Tibial nerve (tissue), 4 donors: ENCODE data around the gene HIP1. TPM values are rescaled to one million over a fixed set of nuclear protein-coding genes. Genes with fewer than 3 reads are reported as not detected.
"Not testable (repeated sequence)": the region's sequence is repeated elsewhere in the genome, so short reads cannot be mapped to it uniquely, and the experiment has no call there.

Source experiments
- DNase-seq, 2 donors: peaks; one replicate each; pipeline ENCODE4 v3.0.0-alpha.2; 2019; ENCODE audit warnings: low spot score in 2 of 2
- H3K27ac ChIP-seq, 4 donors: fragments of 200-600 bp; sonication (generic) in 3 of 4; one replicate each; pipeline ENCODE4 v1.5.1; 2017 to 2019; ENCODE audit warnings: mild to moderate bottlenecking in 1 of 4
- H3K27me3 ChIP-seq, 2 donors: fragments of 200-600 bp; sonication (generic) in 1 of 2; one replicate each; pipeline versions ENCODE4 v1.5.1 to v1.6.0; 2017 to 2019
- H3K36me3 ChIP-seq, 3 donors: fragments of 200-600 bp; sonication (generic); one replicate each; pipeline ENCODE4 v1.5.1; 2018 to 2019
- H3K4me1 ChIP-seq, 4 donors: fragments of 200-600 bp; sonication (generic) in 3 of 4; one replicate each; pipeline ENCODE4 v1.5.1; 2017 to 2019
- H3K4me3 ChIP-seq, 4 donors: fragments of 200-600 bp; sonication (generic) in 3 of 4; one replicate each; pipeline ENCODE4 v1.5.1; 2017 to 2019; ENCODE audit warnings: mild to moderate bottlenecking in 1 of 4, moderate library complexity in 1 of 4
- H3K9me3 ChIP-seq, 4 donors: fragments of 200-600 bp; sonication (generic) in 3 of 4; one replicate each; pipeline ENCODE4 v1.5.1; 2017 to 2019
- CTCF ChIP-seq, 5 experiments: fragments of 200-600 bp in 3 of 5; fragments of 450-650 bp in 2 of 5; sonication (generic) in 3 of 5; IDR thresholded peaks; one replicate each; pipeline ENCODE4 v1.5.1; 2016 to 2019; ENCODE audit warnings: antibody characterized with exemption in 5 of 5, mild to moderate bottlenecking in 3 of 5, moderate library complexity in 2 of 5
- EP300 ChIP-seq, 2 donors: sonication (generic); formaldehyde crosslinking; IDR thresholded peaks; one replicate each; pipeline ENCODE4 v1.6.1; 2017; ENCODE audit warnings: antibody characterized with exemption in 2 of 2, mild to moderate bottlenecking in 1 of 2
- POLR2A ChIP-seq, 2 donors: fragments of 450-650 bp; IDR thresholded peaks; one replicate each; pipeline ENCODE4 v1.6.1; 2017; ENCODE audit warnings: antibody characterized with exemption in 2 of 2, mild to moderate bottlenecking in 2 of 2, moderate library complexity in 2 of 2
- WGBS, 2 donors: methylation state at CpG; one replicate each; pipeline ENCODE4 v1.1.5; 2018; 5-methylcytosine and 5-hydroxymethylcytosine counted together
- total RNA-seq, 4 donors: library from RNA; depleted of rRNA; stranded (reverse); fragments of >200 nt; gene quantifications; one replicate each; pipeline ENCODE4 v1.1.0, GENCODE V29; 2016

Gene HIP1
- total RNA-seq, 4 donors from 2014 or later, result 43.2 to 59.7 (median 49.8) TPM

- DNase-seq, result peak; percentile 57 to 77
- TF ChIP-seq EP300 (IDR thresholded peaks at IDR 0.05), result peak in 1 of 2 donors; percentile 33
- TF ChIP-seq POLR2A (IDR thresholded peaks at IDR 0.05), result no peak
- H3K9me3 ChIP-seq, result no peaks in the 10 kb centered on the region
- H3K36me3 ChIP-seq, result no peaks in the 10 kb centered on the region
- no peaks in the 10 kb centered on the region for H3K27me3 ChIP-seq
- H3K4me3 ChIP-seq, result no peak within 1 kb of the TSS
- H3K4me1 ChIP-seq, result peaks cover 0 to 22% (median 0%) of the 10 kb centered on the region in 4 donors
- peak within 1 kb of the TSS in 3 of 4 donors; percentile 10 to 80 (median 74) for H3K27ac ChIP-seq
- WGBS, 2 donors, result 44 to 46% methylated on average over 9 of the region's 9 CpGs
Observed at GRCh38 chr7:75772081-75773077, 33.6 kb upstream of the HIP1 start, which contains the start of gene CCL26. CCL26 (minus strand) TSS chr7:75772211; CDS start chr7:75772176, 35 bp downstream.

DNA sequence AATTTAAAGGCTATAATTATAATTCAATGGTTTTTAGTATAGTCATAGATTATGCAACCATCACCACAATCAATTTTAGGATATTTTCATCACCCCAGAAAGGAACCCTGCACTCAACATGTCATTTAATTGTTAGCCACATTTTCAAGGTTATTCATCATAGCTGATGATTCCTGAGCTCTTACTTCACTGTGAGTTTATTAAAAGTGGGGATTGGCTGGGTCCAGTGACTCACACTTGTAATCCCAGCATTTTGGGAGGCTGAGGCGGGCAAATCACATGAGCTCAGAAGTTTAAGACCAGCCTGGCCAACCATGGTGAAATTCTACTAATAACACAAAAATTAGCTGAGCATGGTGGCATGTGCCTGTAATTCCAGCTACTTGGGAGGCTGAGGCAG lies 32.5 kb upstream of the HIP1 start:
- H3K36me3 ChIP-seq, result no peaks in the 10 kb centered on the region
- no peaks in the 10 kb centered on the region for H3K27me3 ChIP-seq
- no peak for TF ChIP-seq CTCF (IDR thresholded peaks at IDR 0.05)
- no peak for TF ChIP-seq POLR2A (IDR thresholded peaks at IDR 0.05)
- no peak for TF ChIP-seq EP300 (IDR thresholded peaks at IDR 0.05)
- no peak overlapping the region for H3K4me3 ChIP-seq
- H3K27ac ChIP-seq, result peak overlapping the region in 2 of 4 donors; percentile 74 to 80
- peaks cover 0 to 22% (median 0%) of the 10 kb centered on the region in 4 donors for H3K4me1 ChIP-seq
- DNase-seq, result no peak
- 92 to 95% methylated on average over 1 of the region's 1 CpG for WGBS, 2 donors
- no peaks in the 10 kb centered on the region for H3K9me3 ChIP-seq

- H3K4me3 ChIP-seq, result no peak overlapping the region
- DNase-seq, result no peak
- peaks cover 0 to 6% (median 0%) of the 10 kb centered on the region in 4 donors for H3K4me1 ChIP-seq
- WGBS, 2 donors, result 20 to 26% methylated on average over 2 of the region's 2 CpGs
- no peaks in the 10 kb centered on the region for H3K9me3 ChIP-seq
- H3K27me3 ChIP-seq, result no peaks in the 10 kb centered on the region
- H3K36me3 ChIP-seq, result no peaks in the 10 kb centered on the region
- peak in 1 of 2 donors; percentile 37 for TF ChIP-seq EP300 (IDR thresholded peaks at IDR 0.05)
- TF ChIP-seq POLR2A (IDR thresholded peaks at IDR 0.05), result no peak
- peak; percentile 63 to 83 (median 78) for TF ChIP-seq CTCF (IDR thresholded peaks at IDR 0.05)
- no peak overlapping the region for H3K27ac ChIP-seq
Observed at GRCh38 chr7:75762350-75762917, 23.7 kb upstream of the HIP1 start.

DNA sequence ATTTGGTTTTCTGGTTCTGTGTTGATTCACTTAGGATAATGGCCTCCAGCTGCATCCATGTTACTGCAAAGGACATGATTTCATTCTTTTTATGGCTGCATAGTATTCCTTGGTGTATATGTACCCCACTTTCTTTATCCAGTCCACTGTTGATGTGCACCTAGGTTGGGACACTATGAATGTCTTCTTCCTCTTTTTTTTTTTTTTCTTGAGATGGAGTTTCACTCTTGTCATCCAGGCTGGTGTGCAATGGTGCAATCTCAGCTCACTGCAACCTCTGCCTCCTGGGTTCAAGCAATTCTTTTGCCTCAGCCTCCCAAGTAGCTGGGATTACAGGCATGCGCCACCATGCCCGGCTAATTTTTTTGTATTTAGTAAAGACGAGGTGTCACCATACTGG lies 23.1 kb upstream of the HIP1 start:
- H3K27me3 ChIP-seq, DNase-seq, H3K36me3 ChIP-seq, H3K27ac ChIP-seq, H3K4me1 ChIP-seq, H3K4me3 ChIP-seq, H3K9me3 ChIP-seq: not testable (repeated sequence)
- 88 to 97% methylated on average over 3 of the region's 3 CpGs for WGBS, 2 donors

DNA sequence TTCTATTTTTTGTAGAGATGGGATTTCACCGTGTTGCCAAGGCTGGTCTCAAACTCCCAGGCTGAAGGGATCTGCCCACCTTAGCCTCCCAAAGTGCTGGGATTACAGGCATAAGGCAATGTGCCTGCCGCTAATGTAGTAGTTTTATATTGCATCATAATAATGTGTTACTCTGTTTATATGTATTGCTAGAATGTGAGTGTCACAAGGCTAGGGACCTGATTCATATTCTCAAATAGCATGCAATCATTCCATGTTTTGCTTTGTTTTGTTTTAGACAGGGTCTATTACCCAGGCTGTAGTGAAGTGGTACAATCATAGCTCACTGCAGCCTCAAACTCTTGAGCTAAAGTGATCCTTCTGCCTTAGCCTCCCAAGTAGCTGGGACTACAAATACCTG lies 19.8 kb upstream of the HIP1 start:
- no peak overlapping the region for H3K4me3 ChIP-seq
- no peak overlapping the region for H3K27ac ChIP-seq
- no peaks in the 10 kb centered on the region for H3K9me3 ChIP-seq
- TF ChIP-seq CTCF (IDR thresholded peaks at IDR 0.05), result no peak
- no peak for TF ChIP-seq EP300 (IDR thresholded peaks at IDR 0.05)
- TF ChIP-seq POLR2A (IDR thresholded peaks at IDR 0.05), result no peak
- no peaks in the 10 kb centered on the region for H3K36me3 ChIP-seq
- 71 to 92% methylated on average over 2 of the region's 2 CpGs for WGBS, 2 donors
- no peaks in the 10 kb centered on the region for H3K27me3 ChIP-seq
- no peak for DNase-seq
- H3K4me1 ChIP-seq, result peaks cover 0 to 6% (median 0%) of the 10 kb centered on the region in 4 donors

DNA sequence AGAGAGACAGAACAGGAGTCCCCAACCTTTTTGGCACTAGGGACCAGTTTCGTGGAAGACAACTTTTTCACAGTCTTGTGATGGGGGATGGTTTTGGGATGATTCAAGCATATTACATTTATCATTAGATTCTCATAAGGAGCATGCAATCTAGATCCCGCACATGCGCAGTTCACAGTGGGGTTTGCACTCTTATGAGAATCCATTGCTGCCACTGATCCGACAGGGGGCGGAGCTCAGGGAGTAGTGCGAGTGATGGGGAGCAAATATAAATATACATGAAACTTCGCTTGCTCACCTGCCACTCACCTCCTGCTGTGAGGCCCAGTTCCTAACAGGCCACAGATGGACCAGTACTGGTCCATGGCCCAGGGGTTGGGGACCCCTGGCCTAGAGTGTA lies 19.1 kb upstream of the HIP1 start:
- Histone ChIP-seq H3K4me1 (peaks cover 0 to 10% (median 0%) of the 10 kb centered on the region in 4 donors), H3K9me3 (no peaks in the 10 kb centered on the region), H3K4me3 (no peak overlapping the region), H3K27me3 (no peaks in the 10 kb centered on the region), H3K36me3 (no peaks in the 10 kb centered on the region), H3K27ac (no peak overlapping the region)
- 89% methylated on average over 7 of the region's 7 CpGs for WGBS, 2 donors
- DNase-seq, result no peak
- TF ChIP-seq POLR2A (IDR thresholded peaks at IDR 0.05), result no peak
- TF ChIP-seq CTCF (IDR thresholded peaks at IDR 0.05), result no peak
- TF ChIP-seq EP300 (IDR thresholded peaks at IDR 0.05), result no peak
